NCI-H748 (cell line): ENCODE data around the gene FLT1.

Source experiments
- DNase-seq: peaks from one replicate; lab custom pipeline; 2025; ENCODE audit not compliant: unreplicated experiment; lab: John Stamatoyannopoulos, UW

The FLT1 gene

GRCh38 chr13:28528388-28528787, 33.5 kb upstream of the FLT1 start:
- no peak for DNase-seq

DNA sequence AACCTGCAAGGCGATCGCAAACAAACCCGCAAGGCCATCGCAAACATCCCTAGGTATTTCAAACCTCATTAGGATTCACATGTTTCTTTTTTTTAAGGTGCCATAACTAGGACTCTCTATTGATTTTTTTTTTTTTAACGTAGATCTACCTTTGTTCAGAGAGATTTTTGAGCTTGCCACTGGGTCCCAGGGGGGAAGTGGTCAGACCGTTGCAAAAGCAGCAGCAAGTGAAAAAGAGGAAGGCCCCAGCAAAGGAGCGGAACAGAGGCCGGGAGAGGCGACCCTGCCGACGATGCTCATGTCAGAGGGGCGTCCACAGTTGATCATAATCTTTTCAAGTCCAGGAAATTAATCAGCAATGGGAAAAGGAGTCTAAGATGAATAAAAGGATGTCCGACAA, 32.7 kb upstream of the FLT1 start:
- no peak for DNase-seq

- no peak for DNase-seq
Observed at GRCh38 chr13:28526876-28527275, 31.9 kb upstream of the FLT1 start.

- DNase-seq, result no peak
Observed at GRCh38 chr13:28522871-28523270, 27.9 kb upstream of the FLT1 start.

GRCh38 chr13:28513745-28514144, 18.8 kb upstream of the FLT1 start:
- DNase-seq, result no peak

- DNase-seq, result no peak
Observed at GRCh38 chr13:28510542-28510941, 15.6 kb upstream of the FLT1 start.

GRCh38 chr13:28510066-28510465, 15.1 kb upstream of the FLT1 start:
- DNase-seq, result no peak

DNA sequence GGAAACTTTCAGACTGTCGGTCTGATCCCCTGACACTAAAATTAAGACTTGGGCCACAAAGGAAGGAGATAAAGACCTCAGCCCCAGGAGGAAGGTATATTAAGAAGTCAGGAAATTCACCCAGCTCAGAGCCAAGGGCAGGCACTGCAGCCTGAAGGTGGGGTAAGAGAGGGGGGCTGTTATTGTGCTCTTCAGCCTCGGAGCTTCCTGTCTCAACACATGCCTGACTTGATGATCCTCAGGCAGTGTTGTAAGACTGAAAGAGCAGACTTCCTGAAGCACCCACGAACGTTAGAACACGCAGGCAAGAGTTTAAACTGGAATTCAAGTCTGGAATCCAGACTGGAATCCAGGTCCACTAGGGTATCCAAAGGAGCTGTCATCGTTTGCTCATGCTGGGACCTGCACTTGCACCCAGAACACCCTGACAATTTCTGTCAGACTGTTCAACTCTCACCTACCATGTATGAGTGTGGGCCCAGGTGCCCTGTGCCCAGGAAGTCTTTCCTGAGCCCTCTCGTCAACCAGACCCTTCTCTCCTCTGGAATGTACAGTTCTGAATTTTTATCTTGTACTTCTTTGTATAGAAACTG, 10.7 kb upstream of the FLT1 start:
- no peak for DNase-seq

DNA sequence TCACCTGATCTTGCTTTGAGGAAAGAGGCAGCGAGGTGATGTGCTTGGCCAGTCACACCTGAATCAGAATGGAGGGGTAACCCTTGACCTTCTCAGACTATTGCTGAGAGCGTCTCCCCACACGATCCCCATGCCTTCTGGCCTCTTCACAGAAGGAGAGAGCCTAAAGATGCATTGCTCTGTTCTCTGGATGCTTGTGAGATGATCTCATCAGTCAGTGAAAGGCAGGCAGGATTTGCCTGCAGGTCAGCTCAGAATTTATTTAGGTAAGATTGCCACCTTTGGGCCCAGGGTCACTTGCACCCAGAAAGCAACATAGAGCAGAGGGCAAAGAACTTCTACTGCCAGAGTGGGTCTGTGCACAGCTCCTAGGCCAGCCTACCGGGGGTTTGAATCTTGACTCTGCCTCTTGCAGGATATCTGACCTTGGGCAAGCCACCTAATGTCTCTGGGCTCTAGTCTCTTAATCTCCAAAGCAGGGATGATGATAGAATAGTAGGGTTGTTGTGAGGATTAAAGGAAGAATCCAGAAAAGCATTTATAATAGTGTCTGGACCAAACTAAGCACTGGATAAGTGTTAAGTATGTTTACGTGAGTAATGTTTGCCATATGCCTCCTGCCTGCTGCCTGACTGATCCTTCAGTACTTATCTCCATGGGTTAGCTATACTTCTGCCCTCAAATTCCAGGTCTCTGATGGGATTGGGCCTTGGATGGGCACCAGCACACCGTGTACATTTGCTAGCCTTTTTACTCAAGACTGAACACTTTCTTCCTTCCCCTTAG, 8.4 kb upstream of the FLT1 start:
- no peak for DNase-seq

GRCh38 chr13:28501547-28501946, 6.6 kb upstream of the FLT1 start:
- no peak for DNase-seq

- no peak for DNase-seq
Observed at GRCh38 chr13:28499609-28500008, 4.7 kb upstream of the FLT1 start.

GRCh38 chr13:28498481-28499115, 3.7 kb upstream of the FLT1 start:
- no peak for DNase-seq

GRCh38 chr13:28497143-28497876, 2.4 kb upstream of the FLT1 start:
- no peak for DNase-seq

GRCh38 chr13:28496188-28496564, 1.2 kb upstream of the FLT1 start:
- no peak for DNase-seq

DNA sequence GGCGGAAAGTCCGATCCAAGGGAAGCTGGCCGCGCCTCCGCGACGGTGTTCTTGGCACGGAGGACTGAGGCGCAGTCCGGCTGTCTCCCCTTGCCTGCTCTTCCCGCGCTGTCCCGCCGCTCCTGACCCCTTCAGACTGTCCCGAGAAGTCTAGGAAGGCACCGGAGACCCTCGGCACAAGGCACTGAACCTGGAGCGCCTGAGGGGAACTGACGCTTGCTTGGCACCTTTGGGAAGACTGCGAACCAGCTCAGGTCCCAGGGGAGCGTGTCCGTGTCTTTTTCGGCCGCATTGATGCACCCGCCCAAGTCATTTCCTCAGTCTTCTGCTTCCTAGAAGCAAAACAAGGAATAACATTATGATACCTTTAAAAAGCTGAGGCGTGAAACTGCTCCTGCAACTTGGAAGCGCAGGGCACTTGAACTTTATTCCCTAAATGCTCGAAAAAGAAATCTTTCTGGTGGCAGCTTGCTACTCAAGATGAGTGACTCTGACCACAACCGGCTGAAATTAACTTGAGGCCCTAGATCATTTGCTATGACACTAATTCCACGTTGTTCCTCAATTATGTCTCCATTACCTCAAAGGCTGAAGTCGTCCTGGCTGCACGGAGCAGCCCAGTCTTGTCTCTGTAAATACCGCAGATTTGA, 735 bp upstream of the FLT1 start:
- no peak for DNase-seq

DNA sequence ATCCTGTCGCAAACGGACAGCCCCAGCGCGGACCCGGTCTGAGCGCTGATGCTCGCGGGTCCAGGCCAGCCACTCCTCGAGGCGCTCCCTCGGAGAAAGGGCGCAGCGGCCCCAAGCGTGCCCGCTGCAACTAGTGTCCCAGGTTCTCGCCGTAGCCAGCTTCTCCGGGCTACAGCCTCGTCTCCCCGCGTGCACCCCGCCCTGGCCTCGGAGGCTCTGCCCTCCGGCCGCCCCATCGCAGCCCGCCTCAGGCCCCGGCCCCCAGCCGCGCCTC, 487 bp downstream of the FLT1 start:
- DNase-seq, result peak; percentile 77

GRCh38 chr13:28493740-28494503, 1.0 kb downstream of the FLT1 start:
- peak; percentile 39 for DNase-seq

GRCh38 chr13:28492569-28493367, 2.2 kb downstream of the FLT1 start:
- DNase-seq, result peak; percentile 25

DNA sequence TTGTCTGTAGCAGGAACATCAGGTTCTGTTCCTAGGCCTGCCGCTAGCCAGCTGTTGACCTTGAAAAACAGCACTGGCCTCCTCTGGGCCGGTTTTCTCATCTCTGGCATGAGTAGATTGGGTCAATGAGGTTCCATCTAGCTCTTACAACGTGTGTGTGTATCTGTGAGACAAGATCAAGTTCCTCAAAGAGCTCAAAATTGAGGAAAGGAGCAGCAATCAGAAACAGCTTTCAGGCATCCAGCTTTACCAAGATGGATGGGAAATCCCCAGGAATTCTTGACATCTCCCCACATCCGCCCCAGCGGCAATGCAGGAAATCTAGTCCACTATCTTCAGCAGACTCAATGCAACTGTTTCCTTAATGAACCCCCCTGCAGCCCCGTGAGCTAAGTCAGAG, 4.9 kb downstream of the FLT1 start:
- no peak for DNase-seq

GRCh38 chr13:28489524-28489931, 5.4 kb downstream of the FLT1 start:
- DNase-seq, result no peak
